Activated T-cell treated with anti-CD3 and anti-CD28 coated beads, Interleukin-2, amount 50 U/mL, for 4 hours (primary cell): ENCODE results near the gene PTPRE. TPM values are rescaled to one million over a fixed set of nuclear protein-coding genes. Genes with fewer than 3 reads are reported as not detected.

ENCODE experiments used
- ATAC-seq, 2 donors: fragments of 200-7000 bp; cut with Tn5 transposase; one replicate each; pipeline ENCODE4 v1.10.0; 2021
- DNase-seq: peaks from one replicate; pipeline ENCODE4 v3.0.0-alpha.2; 2020
- H3K27me3 Mint-ChIP-seq: one replicate; pipeline ENCODE4 v1.8.0; 2021; ENCODE audit warnings: low read depth, mixed read lengths
- H3K36me3 Mint-ChIP-seq: one replicate; pipeline ENCODE4 v1.8.0; 2022; ENCODE audit warnings: mixed read lengths; ENCODE audit not compliant: insufficient read depth
- H3K4me1 Mint-ChIP-seq: one replicate; pipeline ENCODE4 v1.8.0; 2021; ENCODE audit warnings: low read depth, mixed read lengths
- H3K4me3 Mint-ChIP-seq: one replicate; pipeline ENCODE4 v1.8.0; 2021; ENCODE audit warnings: mild to moderate bottlenecking, moderate library complexity, mixed read lengths
- H3K9me3 Mint-ChIP-seq: one replicate; pipeline ENCODE4 v1.8.0; 2021; ENCODE audit warnings: mixed read lengths
- total RNA-seq, 3 donors: library from RNA; stranded (reverse); gene quantifications; one replicate each; pipeline ENCODE4 v1.2.1, GENCODE V29; 2021

PTPRE gene
- total RNA-seq, 3 donors from 2014 or later: 35.8 to 49.1 (median 46.1) TPM

GRCh38 chr10:127939786-127940330 lies 33.0 kb downstream of the PTPRE start:
- peaks cover 8% of the 10 kb centered on the region for H3K4me1 Mint-ChIP-seq
- DNase-seq: no peak
- ATAC-seq: no peak
- H3K36me3 Mint-ChIP-seq: no peaks in the 10 kb centered on the region
- H3K27me3 Mint-ChIP-seq: peaks cover 11% of the 10 kb centered on the region
- no peaks in the 10 kb centered on the region for H3K9me3 Mint-ChIP-seq
- H3K4me3 Mint-ChIP-seq: no peak overlapping the region

- H3K9me3 Mint-ChIP-seq: no peaks in the 10 kb centered on the region
- ATAC-seq (no peak), DNase-seq (no peak)
- no peaks in the 10 kb centered on the region for H3K36me3 Mint-ChIP-seq
- peaks cover 19% of the 10 kb centered on the region for H3K4me1 Mint-ChIP-seq
- H3K27me3 Mint-ChIP-seq: peaks cover 8% of the 10 kb centered on the region
- H3K4me3 Mint-ChIP-seq: no peak overlapping the region
Observed at GRCh38 chr10:127940866-127941640, 34.1 kb downstream of the PTPRE start.

GRCh38 chr10:127942811-127943210 lies 35.9 kb downstream of the PTPRE start:
- no peaks in the 10 kb centered on the region for H3K9me3 Mint-ChIP-seq
- ATAC-seq: no peak
- H3K4me3 Mint-ChIP-seq: no peak overlapping the region
- H3K4me1 Mint-ChIP-seq: peaks cover 24% of the 10 kb centered on the region
- no peak for DNase-seq
- H3K36me3 Mint-ChIP-seq: no peaks in the 10 kb centered on the region
- H3K27me3 Mint-ChIP-seq: peaks cover 7% of the 10 kb centered on the region

GRCh38 chr10:127943336-127943910 lies 36.5 kb downstream of the PTPRE start:
- peaks cover 24% of the 10 kb centered on the region for H3K4me1 Mint-ChIP-seq
- no peaks in the 10 kb centered on the region for H3K36me3 Mint-ChIP-seq
- H3K4me3 Mint-ChIP-seq: no peak overlapping the region
- ATAC-seq (no peak), DNase-seq (no peak)
- H3K27me3 Mint-ChIP-seq: peaks cover 2% of the 10 kb centered on the region
- no peaks in the 10 kb centered on the region for H3K9me3 Mint-ChIP-seq

- no peaks in the 10 kb centered on the region for H3K9me3 Mint-ChIP-seq
- H3K4me1 Mint-ChIP-seq: peaks cover 24% of the 10 kb centered on the region
- H3K36me3 Mint-ChIP-seq: no peaks in the 10 kb centered on the region
- no peak overlapping the region for H3K4me3 Mint-ChIP-seq
- ATAC-seq (no peak), DNase-seq (no peak)
- peaks cover 2% of the 10 kb centered on the region for H3K27me3 Mint-ChIP-seq
Observed at GRCh38 chr10:127944256-127944655, 37.4 kb downstream of the PTPRE start.

GRCh38 chr10:127945341-127945758 lies 38.4 kb downstream of the PTPRE start:
- Mint-ChIP-seq H3K36me3 (no peaks in the 10 kb centered on the region), H3K27me3 (no peaks in the 10 kb centered on the region), H3K4me1 (peaks cover 24% of the 10 kb centered on the region)

GRCh38 chr10:127945948-127946711 lies 39.2 kb downstream of the PTPRE start:
- no peak overlapping the region for H3K4me3 Mint-ChIP-seq

More at GRCh38 chr10:127945341-127945758, 38.4 kb downstream of the PTPRE start:
- H3K4me3 Mint-ChIP-seq: no peak overlapping the region
- ATAC-seq (peak; percentile 65 to 86), DNase-seq (peak; percentile 10)
- H3K9me3 Mint-ChIP-seq: no peaks in the 10 kb centered on the region

GRCh38 chr10:127947211-127947610 lies 40.3 kb downstream of the PTPRE start:
- no peak for DNase-seq
- no peaks in the 10 kb centered on the region for H3K9me3 Mint-ChIP-seq
- no peaks in the 10 kb centered on the region for H3K27me3 Mint-ChIP-seq
- no peak overlapping the region for H3K4me3 Mint-ChIP-seq
- peaks cover 24% of the 10 kb centered on the region for H3K4me1 Mint-ChIP-seq
- no peak for ATAC-seq
- no peaks in the 10 kb centered on the region for H3K36me3 Mint-ChIP-seq

More at GRCh38 chr10:127945948-127946711, 39.2 kb downstream of the PTPRE start:
- ATAC-seq (no peak), DNase-seq (no peak)
- H3K9me3 Mint-ChIP-seq: no peaks in the 10 kb centered on the region
- no peaks in the 10 kb centered on the region for H3K36me3 Mint-ChIP-seq
- peaks cover 24% of the 10 kb centered on the region for H3K4me1 Mint-ChIP-seq
- H3K27me3 Mint-ChIP-seq: no peaks in the 10 kb centered on the region

- Mint-ChIP-seq H3K27me3 (no peaks in the 10 kb centered on the region), H3K4me1 (peaks cover 20% of the 10 kb centered on the region), H3K4me3 (no peak overlapping the region), H3K9me3 (no peaks in the 10 kb centered on the region), H3K36me3 (no peaks in the 10 kb centered on the region)
- ATAC-seq (no peak), DNase-seq (no peak)
Observed at GRCh38 chr10:127948791-127949190, 41.9 kb downstream of the PTPRE start.

- no peak for DNase-seq
- ATAC-seq: no peak
- H3K36me3 Mint-ChIP-seq: no peaks in the 10 kb centered on the region
- H3K9me3 Mint-ChIP-seq: no peaks in the 10 kb centered on the region
- peaks cover 16% of the 10 kb centered on the region for H3K4me1 Mint-ChIP-seq
- no peak overlapping the region for H3K4me3 Mint-ChIP-seq
- no peaks in the 10 kb centered on the region for H3K27me3 Mint-ChIP-seq
Observed at GRCh38 chr10:127949831-127950230, 42.9 kb downstream of the PTPRE start.

- no peak overlapping the region for H3K4me3 Mint-ChIP-seq
- H3K27me3 Mint-ChIP-seq: no peaks in the 10 kb centered on the region
- no peaks in the 10 kb centered on the region for H3K36me3 Mint-ChIP-seq
- ATAC-seq (no peak), DNase-seq (no peak)
- H3K4me1 Mint-ChIP-seq: no peaks in the 10 kb centered on the region
- H3K9me3 Mint-ChIP-seq: peaks cover 6% of the 10 kb centered on the region
Observed at GRCh38 chr10:127951861-127952574, 45.1 kb downstream of the PTPRE start.

- H3K4me3 Mint-ChIP-seq: no peak overlapping the region
- H3K9me3 Mint-ChIP-seq: peaks cover 10% of the 10 kb centered on the region
- H3K4me1 Mint-ChIP-seq: no peaks in the 10 kb centered on the region
- H3K27me3 Mint-ChIP-seq: no peaks in the 10 kb centered on the region
- DNase-seq: no peak
- no peaks in the 10 kb centered on the region for H3K36me3 Mint-ChIP-seq
- no peak for ATAC-seq
Observed at GRCh38 chr10:127952575-127952869, 45.6 kb downstream of the PTPRE start.

GRCh38 chr10:127952918-127953317 lies 46.0 kb downstream of the PTPRE start:
- no peak for DNase-seq
- Mint-ChIP-seq H3K9me3 (peaks cover 10% of the 10 kb centered on the region), H3K4me1 (no peaks in the 10 kb centered on the region), H3K4me3 (no peak overlapping the region), H3K36me3 (no peaks in the 10 kb centered on the region), H3K27me3 (no peaks in the 10 kb centered on the region)
- ATAC-seq: no peak

GRCh38 chr10:127953876-127954275 lies 47.0 kb downstream of the PTPRE start:
- H3K9me3 Mint-ChIP-seq: peaks cover 10% of the 10 kb centered on the region
- H3K4me3 Mint-ChIP-seq: no peak overlapping the region
- DNase-seq (no peak), ATAC-seq (no peak)
- no peaks in the 10 kb centered on the region for H3K27me3 Mint-ChIP-seq
- no peaks in the 10 kb centered on the region for H3K4me1 Mint-ChIP-seq
- no peaks in the 10 kb centered on the region for H3K36me3 Mint-ChIP-seq
